SU-DHL-6 (cell line): ENCODE results near the gene NKAIN1.
"Not testable (repeated sequence)": the region's sequence is repeated elsewhere in the genome, so short reads cannot be mapped to it uniquely, and the experiment has no call there.

Experiments used
- H2AFZ ChIP-seq: fragments of 200-600 bp; sonication (generic); 2 replicates; pipeline ENCODE4 v1.6.1; 2014; ENCODE audit warnings: low read depth, mild to moderate bottlenecking, moderate library complexity, mixed read lengths, antibody characterized with exemption, low read length; ENCODE audit not compliant: severe bottlenecking
- H3F3A ChIP-seq: fragments of 200-600 bp; shearing (Covaris generic); 2 replicates; pipeline ENCODE4 v1.6.0; 2016; ENCODE audit warnings: antibody characterized with exemption, mild to moderate bottlenecking; ENCODE audit not compliant: insufficient read depth
- H3K27ac ChIP-seq: fragments of 200-600 bp; sonication (generic); 2 replicates; pipeline ENCODE4 v1.5.1; 2016; ENCODE audit warnings: low read depth, mild to moderate bottlenecking, low read length, moderate library complexity, mixed read lengths
- H3K27me3 ChIP-seq: fragments of 200-600 bp; sonication (generic), shearing (Covaris generic); 2 replicates; pipeline ENCODE4 v1.6.0; 2014; ENCODE audit warnings: mild to moderate bottlenecking, low read length
- H3K36me3 ChIP-seq: fragments of 200-600 bp; sonication (generic); 2 replicates; pipeline ENCODE4 v1.6.1; 2014; ENCODE audit warnings: mild to moderate bottlenecking, low read length, mixed read lengths
- H3K4me2 ChIP-seq: fragments of 300-600, 200-600 bp; shearing (Covaris generic), sonication (generic); 2 replicates; pipeline ENCODE4 v1.6.0; 2014; ENCODE audit warnings: low read length, low read depth, mild to moderate bottlenecking; ENCODE audit not compliant: poor library complexity, severe bottlenecking
- H3K4me3 ChIP-seq: fragments of 200-600 bp; sonication (generic); 2 replicates; pipeline ENCODE4 v1.5.1; 2014; ENCODE audit warnings: antibody characterized with exemption, low read length, mild to moderate bottlenecking, mixed read lengths; ENCODE audit not compliant: insufficient read depth, poor library complexity, severe bottlenecking
- H3K79me2 ChIP-seq: fragments of 200-600 bp; sonication (generic); 2 replicates; pipeline ENCODE4 v1.6.1; 2014; ENCODE audit warnings: mild to moderate bottlenecking, low read length, moderate library complexity; ENCODE audit not compliant: insufficient read depth
- H3K9ac ChIP-seq: fragments of 200-600 bp; sonication (generic); 2 replicates; pipeline ENCODE4 v1.7.0; 2014; ENCODE audit warnings: mild to moderate bottlenecking, low read length
- H3K9me2 ChIP-seq: fragments of 200-600 bp; sonication (generic); replicated peaks from 2 replicates; pipeline ENCODE4 v1.6.1; 2014; ENCODE audit warnings: low read length; ENCODE audit not compliant: insufficient read depth
- H3K9me3 ChIP-seq: fragments of 200-600 bp; sonication (generic); 2 replicates; pipeline ENCODE4 v1.6.1; 2014; ENCODE audit warnings: low read length, mixed read lengths; ENCODE audit not compliant: insufficient read depth
- H4K20me1 ChIP-seq: fragments of 200-600 bp; sonication (generic); 2 replicates; pipeline ENCODE4 v1.6.1; 2014; ENCODE audit warnings: low read depth, mild to moderate bottlenecking, antibody characterized with exemption, low read length, moderate library complexity, mixed read lengths
- CTCF ChIP-seq: fragments of 200-600 bp; sonication (generic); IDR thresholded peaks from one replicate; pipeline ENCODE4 v1.5.1; 2017; ENCODE audit warnings: antibody characterized with exemption, mild to moderate bottlenecking, low read length, moderate library complexity; ENCODE audit not compliant: insufficient read depth, poor library complexity, severe bottlenecking
- EZH2phosphoT487 ChIP-seq: fragments of 200-600 bp; sonication (generic), shearing (Covaris generic); conservative IDR thresholded peaks from 2 replicates; pipeline ENCODE4 v1.6.1; 2018; ENCODE audit warnings: mild to moderate bottlenecking, antibody characterized with exemption, low read length, moderate library complexity, mixed read lengths

The NKAIN1 gene

GRCh38 chr1:31264790-31265386 is 25.2 kb upstream of the NKAIN1 start:
- Histone ChIP-seq H3K4me2 (no peak overlapping the region), H3K27ac (no peak overlapping the region), H3K9ac (no peak overlapping the region), H3F3A (no peaks in the 10 kb centered on the region), H3K27me3 (no peaks in the 10 kb centered on the region), H2AFZ (no peak overlapping the region), H3K9me3 (no peaks in the 10 kb centered on the region), H3K4me3 (no peak overlapping the region), H3K36me3 (peaks cover 41% of the 10 kb centered on the region), H3K79me2 (no peaks in the 10 kb centered on the region), H4K20me1 (no peaks in the 10 kb centered on the region), H3K9me2 (no peaks in the 10 kb centered on the region)
- no peak for TF ChIP-seq EZH2phosphoT487
- no peak for TF ChIP-seq CTCF

GRCh38 chr1:31263408-31263807 is 23.7 kb upstream of the NKAIN1 start:
- Histone ChIP-seq H3K9me2 (no peaks in the 10 kb centered on the region), H3K4me3 (no peak overlapping the region), H3K9me3 (no peaks in the 10 kb centered on the region), H3K79me2 (no peaks in the 10 kb centered on the region), H3F3A (no peaks in the 10 kb centered on the region), H3K9ac (no peak overlapping the region), H2AFZ (no peak overlapping the region), H3K36me3 (peaks cover 42% of the 10 kb centered on the region), H3K27ac (no peak overlapping the region), H4K20me1 (no peaks in the 10 kb centered on the region), H3K4me2 (no peak overlapping the region), H3K27me3 (no peaks in the 10 kb centered on the region)
- no peak for TF ChIP-seq CTCF
- no peak for TF ChIP-seq EZH2phosphoT487

- H3K27ac ChIP-seq, H3K79me2 ChIP-seq, H3K9me2 ChIP-seq, H4K20me1 ChIP-seq, H3K9ac ChIP-seq, H3K9me3 ChIP-seq, H3K4me3 ChIP-seq, H3F3A ChIP-seq, H3K4me2 ChIP-seq, H3K27me3 ChIP-seq, H2AFZ ChIP-seq: not testable (repeated sequence)
- H3K36me3 ChIP-seq = peaks cover 40% of the 10 kb centered on the region
Observed at GRCh38 chr1:31262393-31262792, 22.7 kb upstream of the NKAIN1 start.

GRCh38 chr1:31261916-31262315 is 22.2 kb upstream of the NKAIN1 start:
- Histone ChIP-seq H3K9me3 (no peaks in the 10 kb centered on the region), H3K79me2 (no peaks in the 10 kb centered on the region), H3K27ac (no peak overlapping the region), H3K9ac (no peak overlapping the region), H3K4me3 (no peak overlapping the region), H3F3A (no peaks in the 10 kb centered on the region), H3K27me3 (no peaks in the 10 kb centered on the region), H4K20me1 (no peaks in the 10 kb centered on the region), H2AFZ (no peak overlapping the region), H3K36me3 (peaks cover 38% of the 10 kb centered on the region), H3K9me2 (no peaks in the 10 kb centered on the region), H3K4me2 (no peak overlapping the region)
- TF ChIP-seq CTCF (no peak), EZH2phosphoT487 (no peak)
